Stimulated activated naive CD8-positive, alpha-beta T cell treated with anti-CD3 and anti-CD28 coated beads, Interleukin-15, Interleukin-2, amounts not matched to agents 100 ng/mL and 50 ng/mL, for 24 hours (primary cell): ENCODE measurements around the gene HS3ST1.
"Not testable (repeated sequence)": the region's sequence is repeated elsewhere in the genome, so short reads cannot be mapped to it uniquely, and the experiment has no call there.

ENCODE experiments used
- H3K27ac Mint-ChIP-seq: one replicate; pipeline ENCODE4 v1.8.0; 2021; ENCODE audit warnings: mild to moderate bottlenecking, mixed read lengths
- H3K27me3 Mint-ChIP-seq: one replicate; pipeline ENCODE4 v1.8.0; 2021; ENCODE audit warnings: mixed read lengths
- H3K36me3 Mint-ChIP-seq: one replicate; pipeline ENCODE4 v1.8.0; 2021; ENCODE audit warnings: low read depth, mixed read lengths
- H3K4me1 Mint-ChIP-seq: one replicate; pipeline ENCODE4 v1.8.0; 2021; ENCODE audit warnings: low read depth, mixed read lengths
- H3K4me3 Mint-ChIP-seq: one replicate; pipeline ENCODE4 v1.8.0; 2021; ENCODE audit warnings: mild to moderate bottlenecking, mixed read lengths
- H3K9me3 Mint-ChIP-seq: one replicate; pipeline ENCODE4 v1.8.0; 2021; ENCODE audit warnings: mixed read lengths

The HS3ST1 gene

DNA sequence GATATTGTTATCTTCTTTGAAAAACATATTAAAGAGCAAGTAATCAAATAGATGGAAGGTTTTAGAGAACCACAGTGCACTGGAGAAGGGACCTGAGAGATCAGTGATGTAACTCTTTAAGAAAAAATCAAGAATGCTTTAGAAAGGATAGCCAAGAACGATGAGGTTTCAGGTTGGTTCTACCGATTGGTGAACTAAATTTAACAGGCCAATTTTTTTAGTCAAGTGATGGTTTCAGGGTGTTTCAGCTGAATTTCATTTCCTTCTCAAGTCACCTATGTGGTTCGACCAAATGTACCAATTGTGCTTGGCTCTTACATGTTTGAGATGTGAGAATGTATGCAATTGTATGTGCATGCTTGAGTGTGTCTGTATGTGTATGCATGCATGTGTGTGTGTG is 26.5 kb downstream of the HS3ST1 start:
- Mint-ChIP-seq H3K36me3 (no peaks in the 10 kb centered on the region), H3K27ac (no peak overlapping the region), H3K4me1 (peaks cover 9% of the 10 kb centered on the region), H3K4me3 (no peak overlapping the region), H3K27me3 (no peaks in the 10 kb centered on the region), H3K9me3 (peaks cover 3% of the 10 kb centered on the region)

DNA sequence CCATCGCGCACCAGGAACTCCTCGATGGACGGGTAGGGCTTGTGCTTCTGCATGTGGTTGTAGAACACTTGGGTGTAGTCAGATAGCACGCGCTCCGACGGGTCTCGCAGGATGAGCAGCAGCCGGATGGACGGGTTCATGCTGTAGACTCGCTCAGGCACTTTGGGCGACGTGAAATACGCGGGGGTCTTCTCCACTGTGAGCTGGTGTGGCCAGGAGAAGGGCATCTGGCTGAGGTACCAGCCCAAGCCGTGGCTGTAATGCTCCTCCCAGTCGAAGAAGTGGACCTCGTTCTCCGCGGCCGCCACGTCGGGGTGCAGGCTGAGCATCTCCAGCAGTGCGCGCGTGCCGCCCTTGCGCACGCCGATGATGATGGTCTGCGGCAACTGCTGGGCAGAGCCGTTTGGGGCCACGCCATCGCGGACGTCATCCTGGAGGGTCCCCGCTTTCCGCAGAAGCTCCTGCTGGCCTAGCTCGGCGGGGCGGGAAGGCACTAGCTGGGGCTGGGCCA is 29.2 kb downstream of the HS3ST1 start:
- Mint-ChIP-seq H3K9me3 (peaks cover 3% of the 10 kb centered on the region), H3K4me1 (peaks cover 7% of the 10 kb centered on the region), H3K4me3 (no peak overlapping the region), H3K36me3 (no peaks in the 10 kb centered on the region), H3K27ac (no peak overlapping the region), H3K27me3 (no peaks in the 10 kb centered on the region)

DNA sequence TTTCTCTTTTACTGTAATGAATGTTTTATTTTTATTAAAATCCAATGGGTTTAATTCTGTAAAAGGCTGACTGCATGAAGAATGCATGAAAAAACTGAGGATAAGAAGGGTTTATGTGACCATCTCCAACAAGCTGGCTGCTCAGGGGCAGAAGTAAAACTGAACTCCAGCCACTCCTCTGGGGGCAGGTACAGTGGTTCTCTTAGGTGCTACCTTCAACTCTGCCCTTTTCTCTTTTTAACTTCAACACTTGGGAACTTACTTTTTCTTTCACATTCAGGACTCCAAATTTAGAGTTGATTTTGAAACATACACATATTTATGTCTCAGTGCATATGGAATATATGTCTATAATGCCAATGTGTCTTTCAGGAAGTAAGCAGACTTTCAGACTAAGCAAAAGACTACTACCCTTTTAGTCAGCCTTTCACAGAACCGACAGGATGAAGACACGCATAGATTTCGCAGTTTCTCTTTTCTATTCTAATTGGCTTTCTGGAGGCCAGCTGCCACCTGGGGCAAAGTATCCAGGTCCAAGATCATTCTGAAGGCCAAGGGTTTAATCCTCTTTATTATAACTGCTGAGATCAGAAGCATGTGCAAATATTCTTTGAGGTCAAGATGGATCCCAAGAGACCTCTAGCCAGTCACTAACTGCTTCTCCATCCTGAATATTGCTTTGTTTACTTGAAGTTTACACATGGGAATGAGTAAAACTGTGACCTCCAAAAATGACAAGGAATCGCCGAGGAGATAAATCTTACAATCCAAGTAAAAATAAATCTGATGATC is 30.7 kb downstream of the HS3ST1 start:
- Mint-ChIP-seq H3K4me3 (no peak overlapping the region), H3K27ac (no peak overlapping the region), H3K9me3 (peaks cover 3% of the 10 kb centered on the region), H3K36me3 (no peaks in the 10 kb centered on the region), H3K4me1 (peaks cover 5% of the 10 kb centered on the region), H3K27me3 (no peaks in the 10 kb centered on the region)

- no peaks in the 10 kb centered on the region for H3K36me3 Mint-ChIP-seq
- no peak overlapping the region for H3K4me3 Mint-ChIP-seq
- no peaks in the 10 kb centered on the region for H3K27me3 Mint-ChIP-seq
- H3K27ac Mint-ChIP-seq: no peak overlapping the region
- peaks cover 5% of the 10 kb centered on the region for H3K4me1 Mint-ChIP-seq
- H3K9me3 Mint-ChIP-seq: peaks cover 3% of the 10 kb centered on the region
Observed at GRCh38 chr4:11397146-11397545, 31.5 kb downstream of the HS3ST1 start.

DNA sequence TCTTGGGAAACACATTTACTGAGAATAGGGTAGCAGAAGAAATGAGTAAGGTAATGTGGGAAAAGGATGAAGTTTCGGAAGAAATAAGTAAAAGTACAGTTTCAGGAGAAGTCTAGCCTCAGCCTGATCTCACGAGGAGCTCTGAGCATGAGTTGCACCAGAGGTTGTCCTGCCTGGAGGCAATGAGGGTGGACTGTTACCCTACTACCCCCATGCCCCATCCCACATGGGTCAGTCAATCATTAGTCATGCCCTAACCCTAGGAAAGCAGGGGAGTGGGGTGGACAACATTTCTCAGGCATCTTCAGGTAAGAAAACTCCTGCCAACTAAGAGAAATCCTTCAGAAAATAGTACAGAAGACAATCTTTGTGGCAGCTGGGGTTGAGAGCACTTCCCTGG is 35.1 kb downstream of the HS3ST1 start:
- Mint-ChIP-seq H3K27me3 (no peaks in the 10 kb centered on the region), H3K9me3 (no peaks in the 10 kb centered on the region), H3K4me1 (peaks cover 5% of the 10 kb centered on the region), H3K36me3 (no peaks in the 10 kb centered on the region), H3K4me3 (no peak overlapping the region), H3K27ac (no peak overlapping the region)

DNA sequence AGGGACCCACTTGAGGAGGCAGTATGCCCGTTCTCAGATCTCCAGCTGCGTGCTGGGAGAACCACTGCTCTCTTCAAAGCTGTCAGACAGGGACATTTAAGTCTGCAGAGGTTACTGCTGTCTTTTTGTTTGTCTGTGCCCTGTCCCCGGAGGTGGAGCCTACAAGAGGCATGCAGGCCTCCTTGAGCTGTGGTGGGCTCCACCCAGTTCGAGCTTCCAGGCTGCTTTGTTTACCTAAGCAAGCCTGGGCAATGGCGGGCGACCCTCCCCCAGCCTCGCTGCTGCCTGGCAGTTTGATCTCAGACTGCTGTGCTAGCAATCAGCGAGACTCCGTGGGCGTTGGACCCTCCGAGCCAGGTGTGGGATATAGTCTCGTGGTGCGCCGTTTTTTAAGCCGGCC is 44.6 kb downstream of the HS3ST1 start:
- not testable (repeated sequence) for H3K4me3 Mint-ChIP-seq, H3K4me1 Mint-ChIP-seq, H3K36me3 Mint-ChIP-seq, H3K27ac Mint-ChIP-seq, H3K9me3 Mint-ChIP-seq, H3K27me3 Mint-ChIP-seq

GRCh38 chr4:11376571-11376970 is 52.1 kb downstream of the HS3ST1 start:
- H3K36me3 Mint-ChIP-seq: no peaks in the 10 kb centered on the region
- H3K4me3 Mint-ChIP-seq: no peak overlapping the region
- H3K27me3 Mint-ChIP-seq: no peaks in the 10 kb centered on the region
- no peaks in the 10 kb centered on the region for H3K9me3 Mint-ChIP-seq
- no peaks in the 10 kb centered on the region for H3K4me1 Mint-ChIP-seq
- H3K27ac Mint-ChIP-seq: no peak overlapping the region

GRCh38 chr4:11376146-11376545 is 52.5 kb downstream of the HS3ST1 start:
- no peaks in the 10 kb centered on the region for H3K9me3 Mint-ChIP-seq
- no peaks in the 10 kb centered on the region for H3K27me3 Mint-ChIP-seq
- H3K4me3 Mint-ChIP-seq: no peak overlapping the region
- no peaks in the 10 kb centered on the region for H3K36me3 Mint-ChIP-seq
- no peak overlapping the region for H3K27ac Mint-ChIP-seq
- H3K4me1 Mint-ChIP-seq: no peaks in the 10 kb centered on the region

- Mint-ChIP-seq H3K4me1 (peaks cover 2% of the 10 kb centered on the region), H3K9me3 (no peaks in the 10 kb centered on the region), H3K4me3 (no peak overlapping the region), H3K27me3 (peaks cover 16% of the 10 kb centered on the region), H3K36me3 (no peaks in the 10 kb centered on the region), H3K27ac (no peak overlapping the region)
Observed at GRCh38 chr4:11368701-11369115, 60.0 kb downstream of the HS3ST1 start.

DNA sequence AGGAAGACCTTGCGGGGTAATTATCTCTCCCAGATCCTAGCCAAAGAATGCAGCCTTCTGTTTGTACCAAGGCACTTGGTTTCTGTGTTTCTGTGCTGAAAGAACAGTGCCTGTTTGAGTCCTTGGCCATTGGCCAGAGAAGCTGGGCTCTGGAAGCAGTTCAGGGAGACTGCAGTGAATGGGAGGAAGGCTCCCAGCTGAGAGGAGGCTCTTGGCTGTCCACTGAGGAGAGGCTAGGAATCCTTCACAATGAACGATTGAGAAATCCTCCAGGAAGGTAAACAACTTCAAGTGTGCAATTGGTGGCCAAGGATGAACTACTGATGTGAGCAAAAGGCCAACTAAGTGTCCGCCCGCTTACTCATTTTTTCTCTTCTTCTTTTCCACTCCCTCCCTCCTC is 61.3 kb downstream of the HS3ST1 start:
- Mint-ChIP-seq H3K36me3 (no peaks in the 10 kb centered on the region), H3K9me3 (no peaks in the 10 kb centered on the region), H3K4me3 (no peak overlapping the region), H3K27ac (no peak overlapping the region), H3K27me3 (peaks cover 16% of the 10 kb centered on the region), H3K4me1 (peaks cover 2% of the 10 kb centered on the region)

GRCh38 chr4:11366859-11367258 is 61.8 kb downstream of the HS3ST1 start:
- H3K9me3 Mint-ChIP-seq: no peaks in the 10 kb centered on the region
- no peak overlapping the region for H3K4me3 Mint-ChIP-seq
- H3K4me1 Mint-ChIP-seq: peaks cover 2% of the 10 kb centered on the region
- H3K36me3 Mint-ChIP-seq: no peaks in the 10 kb centered on the region
- H3K27ac Mint-ChIP-seq: no peak overlapping the region
- H3K27me3 Mint-ChIP-seq: peaks cover 16% of the 10 kb centered on the region

GRCh38 chr4:11365039-11365438 is 63.7 kb downstream of the HS3ST1 start:
- no peak overlapping the region for H3K4me3 Mint-ChIP-seq
- no peaks in the 10 kb centered on the region for H3K9me3 Mint-ChIP-seq
- peaks cover 21% of the 10 kb centered on the region for H3K27me3 Mint-ChIP-seq
- no peaks in the 10 kb centered on the region for H3K36me3 Mint-ChIP-seq
- no peak overlapping the region for H3K27ac Mint-ChIP-seq
- peaks cover 2% of the 10 kb centered on the region for H3K4me1 Mint-ChIP-seq

DNA sequence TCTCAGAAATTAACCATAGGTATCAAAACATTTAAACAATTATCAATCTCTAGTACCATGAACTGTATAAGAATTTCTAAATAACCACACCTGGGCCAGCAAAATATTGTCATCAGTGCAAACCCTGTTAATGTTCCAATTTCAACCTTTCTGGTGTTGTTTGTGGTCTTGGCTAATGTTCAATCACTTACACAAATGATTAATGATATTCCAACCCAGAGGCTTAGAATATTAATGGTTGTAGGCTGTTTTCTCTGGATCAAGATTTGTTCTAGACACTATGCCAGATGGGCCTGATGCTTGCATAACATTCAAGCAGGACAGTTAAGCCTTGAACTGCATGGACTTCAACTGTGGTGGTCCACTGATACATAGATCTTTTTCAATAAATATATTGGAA is 69.1 kb downstream of the HS3ST1 start:
- H3K27ac Mint-ChIP-seq: no peak overlapping the region
- no peaks in the 10 kb centered on the region for H3K36me3 Mint-ChIP-seq
- H3K9me3 Mint-ChIP-seq: no peaks in the 10 kb centered on the region
- no peak overlapping the region for H3K4me3 Mint-ChIP-seq
- no peaks in the 10 kb centered on the region for H3K4me1 Mint-ChIP-seq
- peaks cover 6% of the 10 kb centered on the region for H3K27me3 Mint-ChIP-seq

DNA sequence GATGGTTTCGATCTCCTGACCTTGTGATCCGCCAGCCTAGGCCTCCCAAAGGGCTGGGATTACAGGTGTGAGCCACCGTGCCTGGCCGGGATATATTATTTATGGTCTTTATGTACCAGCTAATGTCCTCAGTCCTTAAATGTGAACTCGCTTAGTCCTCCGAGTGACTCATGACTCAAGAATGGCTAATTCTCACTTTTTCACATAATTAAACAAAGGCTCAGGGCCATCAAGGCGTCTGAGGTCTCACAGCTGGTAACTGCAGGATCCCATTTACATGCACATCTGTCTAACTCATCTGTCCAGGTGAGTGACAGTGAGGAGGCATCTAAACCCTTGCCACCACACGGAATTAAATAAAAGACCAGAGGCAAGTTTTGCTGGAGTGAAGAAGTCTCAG is 73.5 kb downstream of the HS3ST1 start:
- Mint-ChIP-seq H3K36me3 (no peaks in the 10 kb centered on the region), H3K4me1 (no peaks in the 10 kb centered on the region), H3K27me3 (no peaks in the 10 kb centered on the region), H3K4me3 (no peak overlapping the region), H3K9me3 (no peaks in the 10 kb centered on the region), H3K27ac (no peak overlapping the region)

DNA sequence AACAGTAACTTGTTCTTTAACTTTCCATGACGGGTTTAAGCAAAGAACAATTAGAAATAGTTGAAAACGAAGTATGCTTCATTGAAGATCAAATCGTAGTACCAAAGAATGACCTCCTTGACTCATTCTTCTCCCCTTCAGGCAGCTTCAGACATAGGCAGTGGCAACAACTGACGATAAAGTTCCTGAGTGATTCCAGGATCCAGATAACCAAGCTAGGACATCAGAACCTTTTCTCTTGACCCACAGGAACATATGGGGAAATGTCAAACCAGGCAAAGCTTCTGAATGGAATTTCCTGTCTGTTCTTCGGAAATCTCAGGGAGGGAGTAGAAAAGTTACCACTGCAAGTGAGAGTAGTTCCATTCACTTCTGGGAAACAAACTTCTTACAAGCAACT is 74.2 kb downstream of the HS3ST1 start:
- H3K9me3 Mint-ChIP-seq: no peaks in the 10 kb centered on the region
- H3K36me3 Mint-ChIP-seq: no peaks in the 10 kb centered on the region
- H3K27me3 Mint-ChIP-seq: no peaks in the 10 kb centered on the region
- no peak overlapping the region for H3K27ac Mint-ChIP-seq
- no peaks in the 10 kb centered on the region for H3K4me1 Mint-ChIP-seq
- no peak overlapping the region for H3K4me3 Mint-ChIP-seq

DNA sequence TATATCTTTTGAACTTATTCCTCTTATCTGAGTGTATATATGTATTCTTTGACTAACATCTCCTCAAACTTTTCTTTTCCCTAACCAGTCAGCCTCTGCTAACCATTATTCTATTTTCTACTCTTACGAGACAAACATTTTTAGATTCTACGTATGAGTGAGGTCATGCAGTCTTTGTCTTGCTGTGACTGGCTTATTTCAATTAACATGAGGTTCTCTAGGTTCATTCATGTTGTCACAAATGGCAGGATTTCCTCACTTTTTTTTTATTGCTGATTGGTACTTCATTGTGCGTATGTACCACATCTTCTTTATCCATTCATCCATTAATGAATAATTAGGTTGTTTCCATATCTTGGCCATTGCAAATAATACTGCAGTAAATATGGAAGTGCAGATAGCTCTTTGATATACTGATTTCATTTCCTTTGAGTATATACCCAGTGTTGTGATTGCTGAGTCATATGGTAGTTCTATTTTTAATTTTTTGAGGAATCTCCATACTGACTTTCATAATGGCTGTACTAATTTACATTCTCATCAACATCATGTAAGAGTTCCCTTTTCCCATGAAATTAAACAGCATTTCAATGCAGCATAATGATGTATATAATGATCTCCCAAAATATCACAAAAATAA is 80.1 kb downstream of the HS3ST1 start:
- Mint-ChIP-seq H3K4me3 (no peak overlapping the region), H3K27me3 (no peaks in the 10 kb centered on the region), H3K36me3 (no peaks in the 10 kb centered on the region), H3K9me3 (no peaks in the 10 kb centered on the region), H3K27ac (no peak overlapping the region), H3K4me1 (no peaks in the 10 kb centered on the region)
